Neural progenitor cell (in vitro differentiated cells): ENCODE data around the gene TCF7L1. TPM values are rescaled to one million over a fixed set of nuclear protein-coding genes. Genes with fewer than 3 reads are reported as not detected.
A peak's percentile ranks its signal among the peaks of the same experiment; 100 is the strongest.

ENCODE experiments used
- DNase-seq: peaks from one replicate; pipeline ENCODE4 v3.0.0-alpha.2; 2016; ENCODE audit warnings: low spot score
- H2AFZ ChIP-seq: fragments of 200-600 bp; sonication (generic); replicated peaks from 2 replicates; pipeline ENCODE4 v1.6.1; 2016; ENCODE audit warnings: antibody characterized with exemption
- H3F3A ChIP-seq: fragments of 200-600 bp; sonication (generic); 2 replicates; pipeline ENCODE4 v1.6.1; 2016; ENCODE audit warnings: antibody characterized with exemption, low read depth
- H3K27ac ChIP-seq: fragments of 200-600 bp; sonication (generic); 2 replicates; pipeline ENCODE4 v1.5.1; 2016; ENCODE audit warnings: mild to moderate bottlenecking
- H3K27me3 ChIP-seq: fragments of 200-600 bp; sonication (generic); 2 replicates; pipeline ENCODE4 v1.6.1; 2016; ENCODE audit warnings: mild to moderate bottlenecking, moderate library complexity
- H3K36me3 ChIP-seq: fragments of 200-600 bp; sonication (generic); 2 replicates; pipeline ENCODE4 v1.5.1; 2016
- H3K4me1 ChIP-seq: fragments of 200-600 bp; sonication (generic); 2 replicates; pipeline ENCODE4 v1.6.1; 2016; ENCODE audit warnings: mixed run types
- H3K4me2 ChIP-seq: fragments of 200-600 bp; sonication (generic); 2 replicates; pipeline ENCODE4 v1.6.1; 2016
- H3K4me3 ChIP-seq: fragments of 200-600 bp; sonication (generic); 2 replicates; pipeline ENCODE4 v1.5.1; 2016
- H3K79me2 ChIP-seq: fragments of 200-600 bp; sonication (generic); 2 replicates; pipeline ENCODE4 v1.6.1; 2016; ENCODE audit warnings: low read depth
- H3K9ac ChIP-seq: fragments of 200-600 bp; sonication (generic); 2 replicates; pipeline ENCODE4 v1.6.1; 2016
- H3K9me3 ChIP-seq: fragments of 200-600 bp; sonication (generic); 2 replicates; pipeline ENCODE4 v1.5.1; 2016; ENCODE audit warnings: low read depth
- H4K20me1 ChIP-seq: fragments of 200-600 bp; sonication (generic); 2 replicates; pipeline ENCODE4 v1.6.1; 2016; ENCODE audit warnings: low read depth
- H3K27ac Mint-ChIP-seq: 3 replicates; pipeline ENCODE4 v1.8.0; 2021; ENCODE audit warnings: mixed read lengths
- H3K27me3 Mint-ChIP-seq: 2 replicates; pipeline ENCODE4 v1.8.0; 2022; ENCODE audit warnings: low read depth, mild to moderate bottlenecking, inconsistent platforms, moderate library complexity, mixed read lengths; ENCODE audit not compliant: insufficient read depth
- H3K36me3 Mint-ChIP-seq: 3 replicates; pipeline ENCODE4 v1.8.0; 2021; ENCODE audit warnings: mixed read lengths
- H3K4me1 Mint-ChIP-seq: 3 replicates; pipeline ENCODE4 v1.8.0; 2021; ENCODE audit warnings: mixed read lengths
- H3K4me3 Mint-ChIP-seq: 3 replicates; pipeline ENCODE4 v1.8.0; 2021; ENCODE audit warnings: mild to moderate bottlenecking, moderate library complexity, mixed read lengths
- H3K9me3 Mint-ChIP-seq: 3 replicates; pipeline ENCODE4 v1.8.0; 2020; ENCODE audit warnings: mixed read lengths
- CTCF ChIP-seq: fragments of 200-600 bp; sonication (generic); IDR thresholded peaks from 2 replicates; pipeline ENCODE4 v1.5.1; 2017; ENCODE audit warnings: antibody characterized with exemption, mild to moderate bottlenecking
- EZH2 ChIP-seq: fragments of 200-600 bp; sonication (generic); IDR thresholded peaks from 2 replicates; pipeline ENCODE4 v1.6.1; 2017; ENCODE audit warnings: antibody characterized with exemption, mild to moderate bottlenecking, moderate library complexity
- EZH2phosphoT487 ChIP-seq: fragments of 200-600 bp; sonication (generic); IDR thresholded peaks from 2 replicates; pipeline ENCODE4 v1.6.1; 2017; ENCODE audit warnings: antibody characterized with exemption
- total RNA-seq: library from RNA; depleted of rRNA; stranded (reverse); fragments of >200 nt; gene quantifications from 2 replicates; pipeline ENCODE4 v1.2.3, GENCODE V29; 2015; ENCODE audit warnings: low replicate concordance

TCF7L1 gene
- total RNA-seq, 1 donor from 2014 or later, result 1.0 TPM

- DNase-seq, result no peak
- H3K27me3 Mint-ChIP-seq, result peaks cover 2% of the 10 kb centered on the region
- H3K4me2 ChIP-seq, result no peak overlapping the region
- H3K9me3 Mint-ChIP-seq, result peaks cover 10% of the 10 kb centered on the region
- H3K9ac ChIP-seq, result no peak overlapping the region
- no peaks in the 10 kb centered on the region for H3K9me3 ChIP-seq
- H3K4me1 ChIP-seq, result peaks cover 20% of the 10 kb centered on the region
- H3K79me2 ChIP-seq, result peaks cover 19% of the 10 kb centered on the region
- peaks cover 5% of the 10 kb centered on the region for H3K36me3 Mint-ChIP-seq
- peaks cover 11% of the 10 kb centered on the region for H3F3A ChIP-seq
- H3K4me3 Mint-ChIP-seq, result no peak overlapping the region
- no peaks in the 10 kb centered on the region for H3K36me3 ChIP-seq
- H2AFZ ChIP-seq, result no peak overlapping the region
- peaks cover 8% of the 10 kb centered on the region for H3K4me1 Mint-ChIP-seq
- H3K27ac ChIP-seq, result no peak overlapping the region
- no peak overlapping the region for H3K27ac Mint-ChIP-seq
- TF ChIP-seq EZH2phosphoT487, result no peak
- TF ChIP-seq EZH2, result no peak
- TF ChIP-seq CTCF, result no peak
- peaks cover 9% of the 10 kb centered on the region for H3K27me3 ChIP-seq
- H4K20me1 ChIP-seq, result peaks cover 29% of the 10 kb centered on the region
- H3K4me3 ChIP-seq, result no peak overlapping the region
Observed at GRCh38 chr2:85226783-85227182, 93.6 kb downstream of the TCF7L1 start.

GRCh38 chr2:85230679-85231467, 97.7 kb downstream of the TCF7L1 start:
- H3F3A ChIP-seq, result peaks cover 45% of the 10 kb centered on the region
- peaks cover 11% of the 10 kb centered on the region for H3K36me3 Mint-ChIP-seq
- H3K4me2 ChIP-seq, result peak overlapping the region; percentile 71
- peaks cover 9% of the 10 kb centered on the region for H3K27me3 ChIP-seq
- no peak overlapping the region for H3K4me3 ChIP-seq
- H3K9me3 ChIP-seq, result no peaks in the 10 kb centered on the region
- H3K9me3 Mint-ChIP-seq, result peaks cover 4% of the 10 kb centered on the region
- TF ChIP-seq EZH2 (no peak), CTCF (peak; percentile 29)
- no peak overlapping the region for H3K27ac Mint-ChIP-seq
- H3K4me1 ChIP-seq, result peaks cover 53% of the 10 kb centered on the region
- H2AFZ ChIP-seq, result no peak overlapping the region
- no peak overlapping the region for H3K9ac ChIP-seq
- H3K79me2 ChIP-seq, result peaks cover 26% of the 10 kb centered on the region
- H3K27me3 Mint-ChIP-seq, result peaks cover 7% of the 10 kb centered on the region
- H4K20me1 ChIP-seq, result peaks cover 50% of the 10 kb centered on the region
- peaks cover 38% of the 10 kb centered on the region for H3K4me1 Mint-ChIP-seq
- H3K4me3 Mint-ChIP-seq, result no peak overlapping the region
- H3K36me3 ChIP-seq, result no peaks in the 10 kb centered on the region
- no peak overlapping the region for H3K27ac ChIP-seq
- peak; percentile 50 for DNase-seq

GRCh38 chr2:85231468-85231805, 98.2 kb downstream of the TCF7L1 start:
- peak overlapping the region; percentile 71 for H3K4me2 ChIP-seq
- no peaks in the 10 kb centered on the region for H3K9me3 ChIP-seq
- H3F3A ChIP-seq, result peaks cover 45% of the 10 kb centered on the region
- no peak overlapping the region for H3K27ac ChIP-seq
- H4K20me1 ChIP-seq, result peaks cover 50% of the 10 kb centered on the region
- Mint-ChIP-seq H3K36me3 (peaks cover 11% of the 10 kb centered on the region), H3K27ac (no peak overlapping the region), H3K27me3 (peaks cover 7% of the 10 kb centered on the region), H3K4me1 (peaks cover 43% of the 10 kb centered on the region), H3K9me3 (peaks cover 4% of the 10 kb centered on the region), H3K4me3 (no peak overlapping the region)
- DNase-seq, result no peak
- peaks cover 9% of the 10 kb centered on the region for H3K27me3 ChIP-seq
- H3K9ac ChIP-seq, result no peak overlapping the region
- H3K4me3 ChIP-seq, result peak overlapping the region; percentile 18
- H3K79me2 ChIP-seq, result peaks cover 25% of the 10 kb centered on the region
- TF ChIP-seq EZH2, result no peak
- no peak for TF ChIP-seq CTCF
- TF ChIP-seq EZH2phosphoT487, result no peak
- no peak overlapping the region for H2AFZ ChIP-seq
- no peaks in the 10 kb centered on the region for H3K36me3 ChIP-seq
- peaks cover 59% of the 10 kb centered on the region for H3K4me1 ChIP-seq
